H9 (cell line): Measurements from ENCODE around the gene SMYD4. TPM values are rescaled to one million over a fixed set of nuclear protein-coding genes. Genes with fewer than 3 reads are reported as not detected.

Experiments used
- DNase-seq: peaks from one replicate; pipeline ENCODE4 v3.0.0-alpha.2; 2017
- H2AFZ ChIP-seq: one replicate; pipeline ENCODE4 v1.6.1; 2013; ENCODE audit warnings: mild to moderate bottlenecking, low read length, control low read depth, moderate library complexity
- H2AK5ac ChIP-seq: 2 replicates; pipeline ENCODE4 v1.6.1; 2013; ENCODE audit warnings: low read length, control low read depth, mixed read lengths; ENCODE audit not compliant: insufficient read length
- H2BK120ac ChIP-seq: one replicate; pipeline ENCODE4 v1.6.1; 2013; ENCODE audit warnings: low read depth, mild to moderate bottlenecking, low read length, control low read depth, inconsistent platforms; ENCODE audit not compliant: poor library complexity, severe bottlenecking
- H2BK12ac ChIP-seq: 2 replicates; pipeline ENCODE4 v1.6.1; 2013; ENCODE audit warnings: low read length, control low read depth, mixed read lengths, low read depth; ENCODE audit not compliant: insufficient read length
- H2BK15ac ChIP-seq: 2 replicates; pipeline ENCODE4 v1.6.1; 2013; ENCODE audit warnings: low read depth, low read length, control low read depth
- H2BK20ac ChIP-seq: one replicate; pipeline ENCODE4 v1.6.1; 2013; ENCODE audit warnings: low read depth, mild to moderate bottlenecking, low read length, control low read depth, inconsistent platforms; ENCODE audit not compliant: poor library complexity, severe bottlenecking
- H2BK5ac ChIP-seq: 2 replicates; pipeline ENCODE4 v1.6.1; 2013; ENCODE audit warnings: low read length, control low read depth, mixed read lengths; ENCODE audit not compliant: insufficient read length
- H3K14ac ChIP-seq: 2 replicates; pipeline ENCODE4 v1.6.1; 2013; ENCODE audit warnings: low read length, control low read depth; ENCODE audit not compliant: insufficient read depth
- H3K18ac ChIP-seq: 2 replicates; pipeline ENCODE4 v1.6.1; 2013; ENCODE audit warnings: low read depth, mild to moderate bottlenecking, mixed read lengths, low read length, control low read depth; ENCODE audit not compliant: insufficient read length
- H3K23ac ChIP-seq: 2 replicates; pipeline ENCODE4 v1.6.1; 2013; ENCODE audit warnings: low read length, control low read depth, mixed read lengths, low read depth; ENCODE audit not compliant: insufficient read length
- H3K23me2 ChIP-seq: 2 replicates; pipeline ENCODE4 v1.6.1; 2013; ENCODE audit warnings: low read depth, mild to moderate bottlenecking, mixed read lengths, low read length, control low read depth; ENCODE audit not compliant: insufficient read length, poor library complexity, severe bottlenecking
- H3K27ac ChIP-seq: 2 replicates; pipeline ENCODE4 v1.5.1; 2013; ENCODE audit warnings: low read length, control low read depth, mixed read lengths, low read depth; ENCODE audit not compliant: insufficient read length
- H3K27me3 ChIP-seq: 2 replicates; pipeline ENCODE4 v1.6.1; 2013; ENCODE audit warnings: low read length, control low read depth, inconsistent platforms; ENCODE audit not compliant: insufficient read depth
- H3K4ac ChIP-seq: 2 replicates; pipeline ENCODE4 v1.6.1; 2013; ENCODE audit warnings: low read depth, mild to moderate bottlenecking, control low read depth, inconsistent platforms, low read length, moderate library complexity
- H3K4me1 ChIP-seq: 2 replicates; pipeline ENCODE4 v1.6.1; 2013; ENCODE audit warnings: low read length, control low read depth, inconsistent platforms; ENCODE audit not compliant: insufficient read depth
- H3K4me2 ChIP-seq: 2 replicates; pipeline ENCODE4 v1.6.1; 2013; ENCODE audit warnings: low read length, control low read depth, mixed read lengths; ENCODE audit not compliant: insufficient read length, insufficient read depth
- H3K56ac ChIP-seq: 2 replicates; pipeline ENCODE4 v1.6.1; 2013; ENCODE audit warnings: low read depth, mild to moderate bottlenecking, mixed read lengths, low read length, control low read depth; ENCODE audit not compliant: insufficient read length
- H3K79me1 ChIP-seq: 2 replicates; pipeline ENCODE4 v1.6.1; 2013; ENCODE audit warnings: low read depth, mild to moderate bottlenecking, moderate library complexity, low read length, control low read depth, inconsistent platforms; ENCODE audit not compliant: insufficient read depth, poor library complexity, severe bottlenecking
- H3K79me2 ChIP-seq: 2 replicates; pipeline ENCODE4 v1.6.1; 2013; ENCODE audit warnings: low read length, control low read depth, inconsistent platforms; ENCODE audit not compliant: insufficient read depth
- H3K9ac ChIP-seq: 2 replicates; pipeline ENCODE4 v1.6.1; 2013; ENCODE audit warnings: low read length, control low read depth, mixed read lengths; ENCODE audit not compliant: insufficient read length; ENCODE audit errors: extremely low read depth
- H3K9me3 ChIP-seq: one replicate; pipeline ENCODE4 v1.6.1; 2013; ENCODE audit warnings: low read depth, low read length, inconsistent platforms; ENCODE audit not compliant: control insufficient read depth
- H3T11ph ChIP-seq: one replicate; pipeline ENCODE4 v1.6.1; 2013; ENCODE audit warnings: mild to moderate bottlenecking, low read length, control low read depth, inconsistent platforms
- H4K20me1 ChIP-seq: one replicate; pipeline ENCODE4 v1.6.1; 2013; ENCODE audit not compliant: control insufficient read depth, insufficient read length, insufficient read depth
- H4K5ac ChIP-seq: 2 replicates; pipeline ENCODE4 v1.6.1; 2013; ENCODE audit warnings: low read depth, mild to moderate bottlenecking, mixed read lengths, low read length, control low read depth; ENCODE audit not compliant: insufficient read length
- H4K8ac ChIP-seq: replicated peaks from 2 replicates; pipeline ENCODE4 v1.6.1; 2013; ENCODE audit warnings: low read length, control low read depth, mixed read lengths, low read depth; ENCODE audit not compliant: insufficient read length
- H4K91ac ChIP-seq: 2 replicates; pipeline ENCODE4 v1.6.1; 2013; ENCODE audit warnings: low read depth, mild to moderate bottlenecking, moderate library complexity, mixed read lengths, low read length, control low read depth; ENCODE audit not compliant: insufficient read length
- H3K27ac Mint-ChIP-seq, 3 experiments: 2 replicates in 2 of 3; 3 replicates in 1 of 3; pipeline ENCODE4 v1.8.0; 2020 to 2021; ENCODE audit warnings: mixed read lengths in 3 of 3, mild to moderate bottlenecking in 1 of 3, moderate library complexity in 1 of 3
- H3K27me3 Mint-ChIP-seq: 2 replicates; pipeline ENCODE4 v1.8.0; 2021; ENCODE audit warnings: low read depth, mild to moderate bottlenecking, moderate library complexity, mixed read lengths
- H3K36me3 Mint-ChIP-seq, 3 experiments: 2 replicates in 2 of 3; 3 replicates in 1 of 3; pipeline ENCODE4 v1.8.0; 2020 to 2021; ENCODE audit warnings: low read depth in 3 of 3, mixed read lengths in 3 of 3; ENCODE audit not compliant: insufficient read depth in 1 of 3
- H3K4me1 Mint-ChIP-seq, 2 experiments: 2 replicates each; pipeline ENCODE4 v1.8.0; 2020; ENCODE audit warnings: mixed read lengths in 2 of 2
- H3K4me3 Mint-ChIP-seq, 2 experiments: 2 replicates in 1 of 2; 3 replicates in 1 of 2; pipeline ENCODE4 v1.8.0; 2020 to 2021; ENCODE audit warnings: mild to moderate bottlenecking in 2 of 2, mixed read lengths in 2 of 2, moderate library complexity in 1 of 2
- H3K9me3 Mint-ChIP-seq, 2 experiments: 2 replicates in 1 of 2; 3 replicates in 1 of 2; pipeline ENCODE4 v1.8.0; 2020; ENCODE audit warnings: mild to moderate bottlenecking in 2 of 2, mixed read lengths in 2 of 2, moderate library complexity in 1 of 2
- CTCF ChIP-seq: fragments of 200-600 bp; sonication (generic); conservative IDR thresholded peaks from 3 replicates; pipeline ENCODE4 v1.8.0; 2021; ENCODE audit warnings: antibody characterized with exemption, mild to moderate bottlenecking
- WGBS: extraction: QIAGEN DNeasy Blood & Tissue Kit; methylation state at CpG from one replicate; pipeline ENCODE4 v1.1.7; 2013; ENCODE audit warnings: missing lambda C conversion rate, low lambda C conversion rate, mixed read lengths; ENCODE audit not compliant: insufficient read length; ENCODE audit errors: extremely low coverage; 5-methylcytosine and 5-hydroxymethylcytosine counted together
- total RNA-seq: library from RNA; stranded (reverse); gene quantifications from 2 replicates; pipeline ENCODE4 v1.2.1, GENCODE V29; 2021

Gene SMYD4
- total RNA-seq, 1 experiment from 2014 or later, result 28.8 TPM

GRCh38 chr17:1843947-1844346, 14.2 kb upstream of the SMYD4 start:
- H3K4me1 ChIP-seq, result no peaks in the 10 kb centered on the region
- Mint-ChIP-seq H3K27ac (no peak overlapping the region), H3K36me3 (peaks cover 14 to 60% (median 59%) of the 10 kb centered on the region in 3 experiments; a peak in 6 of 7 replicates), H3K27me3 (no peaks in the 10 kb centered on the region), H3K4me1 (no peaks in the 10 kb centered on the region), H3K9me3 (no peaks in the 10 kb centered on the region), H3K4me3 (no peak overlapping the region)
- no peak overlapping the region for H3K18ac ChIP-seq
- H2BK120ac ChIP-seq, result no peak overlapping the region
- no peaks in the 10 kb centered on the region for H3K23me2 ChIP-seq
- no peak overlapping the region for H2AFZ ChIP-seq
- no peak overlapping the region for H2AK5ac ChIP-seq
- peaks cover 4% of the 10 kb centered on the region for H3K79me1 ChIP-seq
- H4K20me1 ChIP-seq, result no peaks in the 10 kb centered on the region
- H2BK12ac ChIP-seq, result no peak overlapping the region
- no peak overlapping the region for H3K4me2 ChIP-seq
- TF ChIP-seq CTCF, result no peak
- H3K27me3 ChIP-seq, result no peaks in the 10 kb centered on the region; the same call in 1 of the 2 replicates
- no peak overlapping the region for H4K91ac ChIP-seq
- H4K8ac ChIP-seq, result no peak overlapping the region
- no peak overlapping the region for H3K14ac ChIP-seq
- H3K4ac ChIP-seq, result no peak overlapping the region
- H3K27ac ChIP-seq, result no peak overlapping the region
- no peak overlapping the region for H3K23ac ChIP-seq
- no peak overlapping the region for H2BK15ac ChIP-seq
- H3K9ac ChIP-seq, result no peak overlapping the region
- H3K56ac ChIP-seq, result no peak overlapping the region
- no peak overlapping the region for H4K5ac ChIP-seq
- no peak overlapping the region for H3T11ph ChIP-seq
- DNase-seq, result no peak
- H3K79me2 ChIP-seq, result no peaks in the 10 kb centered on the region; the same call in 1 of the 2 replicates
- no peak overlapping the region for H2BK5ac ChIP-seq
- H3K9me3 ChIP-seq, result no peaks in the 10 kb centered on the region
- WGBS, result no CpG with 5 or more reads among the region's 9 CpGs
- H2BK20ac ChIP-seq, result no peak overlapping the region
